Medulla oblongata (tissue), 1 donor: ENCODE data around the gene DRAM2.
"Not testable (repeated sequence)": the region's sequence is repeated elsewhere in the genome, so short reads cannot be mapped to it uniquely, and the experiment has no call there.

Source experiments
- DNase-seq: peaks from one replicate; pipeline ENCODE4 v3.0.0-alpha.2; 2015; ENCODE audit errors: extremely low spot score

Gene DRAM2

GRCh38 chr1:111082421-111083203, 57.3 kb downstream of the DRAM2 start:
- no peak for DNase-seq

DNA sequence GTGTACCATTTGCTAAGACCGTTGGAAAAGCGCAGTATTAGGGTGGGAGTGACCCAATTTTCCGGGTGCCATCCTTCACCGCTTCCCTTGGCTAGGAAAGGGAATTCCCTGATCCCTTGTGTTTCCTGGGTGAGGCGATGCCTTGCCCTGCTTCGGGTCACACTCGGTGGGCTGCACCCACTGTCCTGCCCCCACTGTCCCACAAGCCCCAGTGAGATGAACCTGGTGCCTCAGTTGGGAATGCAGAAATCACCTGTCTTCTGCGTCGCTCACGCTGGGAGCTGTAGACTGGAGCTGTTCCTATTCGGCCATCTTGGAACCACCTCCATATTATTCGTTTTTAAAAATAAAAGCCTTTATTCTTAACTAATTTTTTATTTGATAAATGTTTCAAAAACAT, 60.6 kb downstream of the DRAM2 start:
- DNase-seq, result not testable (repeated sequence)

- DNase-seq, result not testable (repeated sequence)
These were observed 62.6 kb downstream of the DRAM2 start for GRCh38 chr1:111077312-111077711.
